Mucosa of stomach (tissue), 1 donor: ENCODE measurements around the gene CPHXL.

Experiments used
- H3K27me3 ChIP-seq: one replicate; pipeline ENCODE4 v1.7.0; 2013; ENCODE audit warnings: mild to moderate bottlenecking, low read length; ENCODE audit not compliant: control insufficient read depth, insufficient read depth
- H3K36me3 ChIP-seq: one replicate; pipeline ENCODE4 v1.7.0; 2013; ENCODE audit warnings: low read length; ENCODE audit not compliant: control insufficient read depth, insufficient read depth
- H3K4me1 ChIP-seq: one replicate; pipeline ENCODE4 v1.7.0; 2013; ENCODE audit warnings: mild to moderate bottlenecking, low read length; ENCODE audit not compliant: control insufficient read depth, insufficient read depth
- H3K4me3 ChIP-seq: one replicate; pipeline ENCODE4 v1.7.0; 2013; ENCODE audit warnings: low read length
- H3K9ac ChIP-seq: one replicate; pipeline ENCODE4 v1.7.0; 2013; ENCODE audit warnings: mild to moderate bottlenecking, low read length, moderate library complexity
- H3K9me3 ChIP-seq: one replicate; pipeline ENCODE4 v1.7.0; 2013; ENCODE audit warnings: mild to moderate bottlenecking, low read length, moderate library complexity; ENCODE audit not compliant: control insufficient read depth
- donor health status: Pancreatic carcinoma.

The CPHXL gene

GRCh38 chr16:75745242-75745641, 19.0 kb upstream of the CPHXL start:
- no peak overlapping the region for H3K9ac ChIP-seq

GRCh38 chr16:75742424-75743047, 16.2 kb upstream of the CPHXL start:
- H3K36me3 ChIP-seq = no peaks in the 10 kb centered on the region
- no peaks in the 10 kb centered on the region for H3K4me1 ChIP-seq
- peaks cover 4% of the 10 kb centered on the region for H3K9me3 ChIP-seq
- no peak overlapping the region for H3K4me3 ChIP-seq
- H3K27me3 ChIP-seq = no peaks in the 10 kb centered on the region
- no peak overlapping the region for H3K9ac ChIP-seq

More at GRCh38 chr16:75745242-75745641, 19.0 kb upstream of the CPHXL start:
- Histone ChIP-seq H3K27me3 (peaks cover 8% of the 10 kb centered on the region), H3K4me1 (no peaks in the 10 kb centered on the region), H3K36me3 (no peaks in the 10 kb centered on the region), H3K4me3 (no peak overlapping the region), H3K9me3 (peaks cover 4% of the 10 kb centered on the region)

- H3K9ac ChIP-seq = no peak overlapping the region
- no peak overlapping the region for H3K4me3 ChIP-seq
- no peaks in the 10 kb centered on the region for H3K9me3 ChIP-seq
- no peaks in the 10 kb centered on the region for H3K27me3 ChIP-seq
- peaks cover 16% of the 10 kb centered on the region for H3K4me1 ChIP-seq
- no peaks in the 10 kb centered on the region for H3K36me3 ChIP-seq
Measured at GRCh38 chr16:75733305-75734211, 7.3 kb upstream of the CPHXL start.

GRCh38 chr16:75732871-75733270, 6.6 kb upstream of the CPHXL start:
- peaks cover 16% of the 10 kb centered on the region for H3K4me1 ChIP-seq
- H3K9ac ChIP-seq = no peak overlapping the region
- H3K36me3 ChIP-seq = no peaks in the 10 kb centered on the region
- H3K9me3 ChIP-seq = no peaks in the 10 kb centered on the region
- H3K27me3 ChIP-seq = no peaks in the 10 kb centered on the region
- no peak overlapping the region for H3K4me3 ChIP-seq

- no peaks in the 10 kb centered on the region for H3K9me3 ChIP-seq
- H3K36me3 ChIP-seq = no peaks in the 10 kb centered on the region
- H3K4me3 ChIP-seq = no peak overlapping the region
- peaks cover 8% of the 10 kb centered on the region for H3K4me1 ChIP-seq
- no peak overlapping the region for H3K9ac ChIP-seq
- no peaks in the 10 kb centered on the region for H3K27me3 ChIP-seq
Measured at GRCh38 chr16:75727221-75727620, 931 bp upstream of the CPHXL start.

GRCh38 chr16:75718452-75718851, 7.8 kb downstream of the CPHXL start:
- H3K4me3 ChIP-seq = no peak overlapping the region
- peaks cover 9% of the 10 kb centered on the region for H3K27me3 ChIP-seq
- no peaks in the 10 kb centered on the region for H3K36me3 ChIP-seq
- no peaks in the 10 kb centered on the region for H3K4me1 ChIP-seq
- no peak overlapping the region for H3K9ac ChIP-seq
- H3K9me3 ChIP-seq = no peaks in the 10 kb centered on the region

- H3K4me1 ChIP-seq = no peaks in the 10 kb centered on the region
- peaks cover 9% of the 10 kb centered on the region for H3K27me3 ChIP-seq
- no peaks in the 10 kb centered on the region for H3K9me3 ChIP-seq
- no peak overlapping the region for H3K9ac ChIP-seq
- no peaks in the 10 kb centered on the region for H3K36me3 ChIP-seq
- no peak overlapping the region for H3K4me3 ChIP-seq
Measured at GRCh38 chr16:75714661-75715060, 11.6 kb downstream of the CPHXL start.

GRCh38 chr16:75710344-75710743, 15.9 kb downstream of the CPHXL start:
- Histone ChIP-seq H3K9ac (no peak overlapping the region), H3K4me1 (no peaks in the 10 kb centered on the region), H3K27me3 (peaks cover 12% of the 10 kb centered on the region), H3K36me3 (no peaks in the 10 kb centered on the region), H3K9me3 (no peaks in the 10 kb centered on the region), H3K4me3 (no peak overlapping the region)

GRCh38 chr16:75703306-75703705, 23.0 kb downstream of the CPHXL start:
- H3K9ac ChIP-seq = no peak overlapping the region
- no peak overlapping the region for H3K4me3 ChIP-seq
- H3K4me1 ChIP-seq = no peaks in the 10 kb centered on the region
- H3K36me3 ChIP-seq = no peaks in the 10 kb centered on the region
- no peaks in the 10 kb centered on the region for H3K9me3 ChIP-seq
- H3K27me3 ChIP-seq = peaks cover 7% of the 10 kb centered on the region

GRCh38 chr16:75702242-75702641, 24.0 kb downstream of the CPHXL start:
- H3K36me3 ChIP-seq = no peaks in the 10 kb centered on the region
- no peaks in the 10 kb centered on the region for H3K9me3 ChIP-seq
- peaks cover 7% of the 10 kb centered on the region for H3K27me3 ChIP-seq
- H3K4me3 ChIP-seq = no peak overlapping the region
- no peak overlapping the region for H3K9ac ChIP-seq
- H3K4me1 ChIP-seq = no peaks in the 10 kb centered on the region

- no peaks in the 10 kb centered on the region for H3K9me3 ChIP-seq
- no peak within 1 kb of the TSS for H3K4me3 ChIP-seq
- no peaks in the 10 kb centered on the region for H3K36me3 ChIP-seq
- H3K9ac ChIP-seq = no peak within 1 kb of the TSS
- H3K27me3 ChIP-seq = peaks cover 7% of the 10 kb centered on the region
- no peaks in the 10 kb centered on the region for H3K4me1 ChIP-seq
Measured at GRCh38 chr16:75701361-75701760, 24.9 kb downstream of the CPHXL start, which contains the start of gene DUXB. DUXB (minus strand) TSS chr16:75701461; CDS start chr16:75701418, 43 bp downstream.

GRCh38 chr16:75697571-75697970, 28.7 kb downstream of the CPHXL start:
- no peak overlapping the region for H3K4me3 ChIP-seq
- no peaks in the 10 kb centered on the region for H3K4me1 ChIP-seq
- no peaks in the 10 kb centered on the region for H3K9me3 ChIP-seq
- no peaks in the 10 kb centered on the region for H3K36me3 ChIP-seq
- H3K27me3 ChIP-seq = peaks cover 4% of the 10 kb centered on the region
- no peak overlapping the region for H3K9ac ChIP-seq
